ENCODE results near the gene GALNT14. TPM values are rescaled to one million over a fixed set of nuclear protein-coding genes. Genes with fewer than 3 reads are reported as not detected.

GALNT14 gene
- total RNA-seq, 2 donors from 2014 or later = 0.59 to 1.2 TPM

DNA sequence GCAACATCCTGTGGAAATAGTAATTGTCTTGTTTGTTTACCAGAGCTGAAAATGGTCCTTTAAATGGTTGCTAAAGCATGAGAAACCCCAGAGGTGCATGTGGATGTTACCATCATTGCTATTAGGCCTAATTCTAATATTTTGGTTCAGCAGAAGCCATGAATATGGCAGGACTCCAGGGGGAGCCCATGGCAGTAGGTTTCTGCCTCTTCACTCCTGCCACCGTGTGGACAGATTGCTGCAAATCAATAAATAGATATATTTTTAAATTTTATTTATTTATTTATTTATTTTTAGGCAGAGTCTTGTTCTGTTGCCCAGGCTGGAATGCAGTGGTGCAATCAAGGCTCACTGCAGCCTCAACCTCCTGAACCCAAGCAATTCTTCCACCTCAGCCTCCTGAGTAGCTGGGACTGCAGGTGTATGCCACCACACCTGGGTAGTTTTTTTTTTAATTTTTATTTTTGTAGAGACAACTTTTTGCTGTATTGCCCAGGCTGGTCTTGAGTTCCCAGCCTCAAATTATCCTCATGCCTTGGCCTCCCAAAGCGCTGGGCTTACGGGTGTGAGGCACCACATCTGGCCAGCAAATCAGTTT is 276.1 kb downstream of the GALNT14 start:
- Mint-ChIP-seq H3K36me3 (no peaks in the 10 kb centered on the region), H3K27ac (no peak overlapping the region), H3K9me3 (no peaks in the 10 kb centered on the region)
- peak in 1 of 2 donors; percentile 48 for ATAC-seq
- peak in 1 of 2 donors; percentile 26 for DNase-seq (ENCODE audit: low spot score in 2 of 2)

- DNase-seq (ENCODE audit: low spot score in 2 of 2) = no peak
- Mint-ChIP-seq H3K9me3 (no peaks in the 10 kb centered on the region), H3K36me3 (no peaks in the 10 kb centered on the region), H3K27ac (no peak overlapping the region)
- no peak for ATAC-seq
These were observed 277.5 kb downstream of the GALNT14 start for GRCh38 chr2:30860726-30861125.

Other genes starting within 250 kb of the GALNT14 start
- 1 to 10 TPM; 1.0 to 1.2 TPM for gene CAPN14, start 79.1 kb upstream of the GALNT14 start, total RNA-seq
- gene EHD3, start 95.7 kb upstream of the GALNT14 start, total RNA-seq = 1 to 10 TPM in 1 of 2 donors, under 1 TPM in 1; 0.48 to 1.9 TPM

Data from activated naive CD4-positive, alpha-beta T cell treated with anti-CD3 and anti-CD28 coated beads, Interleukin-2, amount 50 U/mL, for 72 hours (primary cell).